Endothelial cell of umbilical vein (primary cell): ENCODE data around the gene LAPTM4A. TPM values are rescaled to one million over a fixed set of nuclear protein-coding genes. Genes with fewer than 3 reads are reported as not detected.

ENCODE experiments used
- BruUV-seq: library from RNA; stranded (reverse); fragments of 400-500 nt; replicated peaks from 2 replicates; lab custom pipeline; 2021; lab: Mats Ljungman, UMichigan
- CTCF ChIA-PET: fragments of 300-600, 350-600 bp; sonication (Branson Sonifier 250); formaldehyde crosslinking; loops from one replicate; lab custom pipeline; 2021; ENCODE audit warnings: antibody characterized with exemption, inconsistent platforms; lab: Charles Lee
- POLR2A ChIA-PET: fragments of 300-600, 350-600 bp; sonication (Branson Sonifier 250); formaldehyde crosslinking; loops from one replicate; lab custom pipeline; 2021; ENCODE audit warnings: antibody characterized with exemption, inconsistent platforms; lab: Charles Lee
- DNase-seq: peaks from one replicate; pipeline ENCODE4 v3.0.0-alpha.2; 2011; ENCODE audit warnings: low read depth, low spot score
- FAIRE-seq: peaks from 2 replicates; lab custom pipeline; 2011; peaks lifted over from hg19 to GRCh38; lab: Jason Lieb, UNC
- H2AFZ ChIP-seq: 2 replicates; pipeline ENCODE4 v1.6.0; 2012; ENCODE audit warnings: low read depth, low read length, control low read depth, inconsistent platforms
- H3K27ac ChIP-seq: 2 replicates; pipeline ENCODE4 v1.5.1; 2011; ENCODE audit warnings: low read depth, mild to moderate bottlenecking, control low read depth, low read length, moderate library complexity; ENCODE audit not compliant: insufficient read depth
- H3K27me3 ChIP-seq, 2 experiments: 2 replicates each; pipeline versions ENCODE4 v1.6.0 to v1.6.1; 2011; ENCODE audit warnings: low read length in 2 of 2, mixed read lengths in 1 of 2; ENCODE audit not compliant: control insufficient read depth in 2 of 2, insufficient read depth in 2 of 2
- H3K36me3 ChIP-seq, 2 experiments: 2 replicates in 1 of 2; 3 replicates in 1 of 2; pipeline ENCODE4 v1.5.1; 2011; ENCODE audit warnings: low read length in 2 of 2, mild to moderate bottlenecking in 1 of 2, moderate library complexity in 1 of 2; ENCODE audit not compliant: control insufficient read depth in 2 of 2, insufficient read depth in 2 of 2; ENCODE audit errors: extremely low read depth in 1 of 2
- H3K4me1 ChIP-seq: 3 replicates; pipeline ENCODE4 v1.5.1; 2011; ENCODE audit warnings: mild to moderate bottlenecking, low read length; ENCODE audit not compliant: control insufficient read depth, insufficient read depth; ENCODE audit errors: extremely low read depth
- H3K4me2 ChIP-seq: 2 replicates; pipeline ENCODE4 v1.6.1; 2011; ENCODE audit warnings: low read length, control low read depth, mixed read lengths; ENCODE audit not compliant: insufficient read depth
- H3K4me3 ChIP-seq, 3 experiments: fragments of 200-600 bp in 1 of 3; sonication (generic), shearing (Covaris generic) in 1 of 3; replicated peaks in 1 of 3; 2 replicates each; pipeline ENCODE4 v1.5.1; 2011 to 2016; ENCODE audit warnings: control low read depth in 3 of 3, low read length in 3 of 3, mild to moderate bottlenecking in 2 of 3, inconsistent platforms in 1 of 3, low read depth in 1 of 3, moderate library complexity in 1 of 3; ENCODE audit not compliant: insufficient read depth in 1 of 3
- H3K79me2 ChIP-seq: 2 replicates; pipeline ENCODE4 v1.6.0; 2012; ENCODE audit warnings: low read length, inconsistent platforms; ENCODE audit not compliant: control insufficient read depth, insufficient read depth
- H3K9ac ChIP-seq: replicated peaks from 2 replicates; pipeline ENCODE3; 2011; ENCODE audit warnings: low read length, control low read depth; ENCODE audit not compliant: insufficient read depth; ENCODE audit errors: extremely low read depth
- H3K9me1 ChIP-seq: replicated peaks from 3 replicates; pipeline ENCODE4 v1.6.0; 2011; ENCODE audit warnings: mild to moderate bottlenecking, low read length; ENCODE audit not compliant: control insufficient read depth, insufficient read depth; ENCODE audit errors: extremely low read depth
- H3K9me3 ChIP-seq: replicated peaks from 2 replicates; pipeline ENCODE4 v1.5.1; 2012; ENCODE audit warnings: low read length, inconsistent platforms; ENCODE audit not compliant: control insufficient read depth, insufficient read depth
- H4K20me1 ChIP-seq: replicated peaks from 2 replicates; pipeline ENCODE3; 2011; ENCODE audit warnings: mild to moderate bottlenecking, low read length; ENCODE audit not compliant: control insufficient read depth, insufficient read depth; ENCODE audit errors: extremely low read depth
- CTCF ChIP-seq, 2 donors: IDR thresholded peaks; 1 replicate in 1 of 2; 2 replicates in 1 of 2; pipeline ENCODE4 v1.5.1; 2011; ENCODE audit warnings: low read length in 2 of 2, mild to moderate bottlenecking in 2 of 2, moderate library complexity in 2 of 2, control low read depth in 1 of 2, inconsistent platforms in 1 of 2, low read depth in 1 of 2; ENCODE audit not compliant: insufficient read depth in 1 of 2; ENCODE audit errors: extremely low read depth in 1 of 2
- EZH2 ChIP-seq: IDR thresholded peaks from 2 replicates; pipeline ENCODE4 v1.6.1; 2012; ENCODE audit warnings: borderline replicate concordance, low read depth, mild to moderate bottlenecking, moderate library complexity, low read length, inconsistent platforms; ENCODE audit not compliant: severe bottlenecking
- FOS ChIP-seq: IDR thresholded peaks from 2 replicates; pipeline ENCODE4 v1.6.1; 2011; ENCODE audit warnings: mild to moderate bottlenecking, low read length, moderate library complexity, borderline replicate concordance; ENCODE audit not compliant: insufficient read depth
- GATA2 ChIP-seq: IDR thresholded peaks from 2 replicates; pipeline ENCODE4 v1.7.0; 2011; ENCODE audit warnings: low read depth, mild to moderate bottlenecking, moderate library complexity, mixed read lengths, low read length; ENCODE audit not compliant: insufficient read length, insufficient read depth
- JUN ChIP-seq: IDR thresholded peaks from 2 replicates; pipeline ENCODE4 v1.6.1; 2011; ENCODE audit warnings: borderline replicate concordance, low read depth; ENCODE audit not compliant: insufficient read length, insufficient read depth
- MAX ChIP-seq: IDR thresholded peaks from 2 replicates; pipeline ENCODE4 v1.6.1; 2011; ENCODE audit not compliant: insufficient read depth, insufficient read length
- MYC ChIP-seq: IDR thresholded peaks from one replicate; pipeline ENCODE4 v1.6.1; 2011; ENCODE audit warnings: mild to moderate bottlenecking, low read depth, low read length
- POLR2A ChIP-seq: IDR thresholded peaks from 2 replicates; pipeline ENCODE4 v1.6.1; 2012; ENCODE audit warnings: low read depth, mild to moderate bottlenecking, control low read depth, low read length
- POLR2AphosphoS5 ChIP-seq: IDR thresholded peaks from 2 replicates; pipeline ENCODE4 v1.6.1; 2012; ENCODE audit warnings: low read depth, mild to moderate bottlenecking, control low read depth, low read length, moderate library complexity; ENCODE audit not compliant: insufficient read depth
- dilution Hi-C: fragments of 300-500 bp; cut with MboI; formaldehyde crosslinking; loops from one replicate; pipeline ENCODE4 v1.15.0; 2019; ENCODE audit warnings: low sequenced_read_pairs; ENCODE audit not compliant: extremely low pct_ligation_motif_present
- intact Hi-C: fragments of 100-400 bp; cut with micrococcal nuclease; formaldehyde crosslinking; loops from one replicate; pipeline ENCODE4 v1.10.0; 2022
- polyA plus RNA-seq, 4 experiments: library from polyadenylated mRNA; depleted of rRNA in 3 of 4; stranded (reverse) in 3 of 4; unstranded in 1 of 4; fragments of >200 nt; gene quantifications; 2 replicates each; pipeline versions ENCODE4 v1.2.1 to v1.2.3, GENCODE V29; 2011 to 2012; ENCODE audit warnings: missing spikeins in 1 of 4
- total RNA-seq: library from RNA; stranded (reverse); gene quantifications from 2 replicates; pipeline ENCODE4 v1.2.3, GENCODE V29; 2021

The LAPTM4A gene
- total and polyA plus RNA-seq, 2 donors (not counting 3 experiments of a cell fraction or from before 2014, with no cell fraction given): 155 to 427 TPM

GRCh38 chr2:20080839-20081415 lies 29.5 kb upstream of the LAPTM4A start:
- intact Hi-C loops: no loop called here
- POLR2A ChIA-PET: no interaction called here
- no peaks in the 10 kb centered on the region for H3K4me1 ChIP-seq
- no peak overlapping the region for H3K4me2 ChIP-seq
- no peaks in the 10 kb centered on the region for H3K9me3 ChIP-seq
- no peak overlapping the region for H2AFZ ChIP-seq
- H3K79me2 ChIP-seq: no peaks in the 10 kb centered on the region
- peaks cover 6 to 8% of the 10 kb centered on the region in 2 experiments for H3K27me3 ChIP-seq
- CTCF ChIA-PET: interaction anchor here (1.9 kb wide), 1 partner anchor 65 kb away, joined by 5 read pairs; no protein-coding TSS in a partner anchor
- no peaks in the 10 kb centered on the region for H3K36me3 ChIP-seq
- DNase-seq (no peak), FAIRE-seq (no peak)
- H3K4me3 ChIP-seq: no peak overlapping the region
- no peak overlapping the region for H3K27ac ChIP-seq
- no peaks in the 10 kb centered on the region for H3K9me1 ChIP-seq
- no peak overlapping the region for H3K9ac ChIP-seq
- no TSS peak for BruUV-seq
- dilution Hi-C loops: no loop called here
- TF ChIP-seq CTCF (IDR thresholded peaks at IDR 0.05; ENCODE audit: extremely low read depth in 1 of 2, insufficient read depth in 1 of 2, low read depth in 1 of 2, low read length in 2 of 2) (no peak), JUN (no peak)
- no peaks in the 10 kb centered on the region for H4K20me1 ChIP-seq

GRCh38 chr2:20080428-20080827 lies 29.0 kb upstream of the LAPTM4A start:
- TF ChIP-seq MAX (no peak), GATA2 (no peak), MYC (no peak), FOS (no peak), JUN (no peak), POLR2A (no peak), POLR2AphosphoS5 (no peak), EZH2 (no peak), CTCF (IDR thresholded peaks at IDR 0.05; ENCODE audit: extremely low read depth in 1 of 2, insufficient read depth in 1 of 2, low read depth in 1 of 2, low read length in 2 of 2) (no peak)

More at GRCh38 chr2:20080428-20080827, 29.0 kb upstream of the LAPTM4A start:
- Histone ChIP-seq H3K27me3 (peaks cover 3 to 8% of the 10 kb centered on the region in 2 experiments), H3K4me3 (no peak overlapping the region), H3K27ac (no peak overlapping the region), H3K4me1 (no peaks in the 10 kb centered on the region), H4K20me1 (no peaks in the 10 kb centered on the region), H2AFZ (no peak overlapping the region), H3K9me3 (no peaks in the 10 kb centered on the region), H3K36me3 (no peaks in the 10 kb centered on the region), H3K9ac (no peak overlapping the region), H3K79me2 (no peaks in the 10 kb centered on the region), H3K9me1 (no peaks in the 10 kb centered on the region), H3K4me2 (no peak overlapping the region)
- FAIRE-seq (no peak), DNase-seq (no peak)
- no TSS peak for BruUV-seq
- dilution Hi-C loops: no loop called here
- intact Hi-C loops: no loop called here
- POLR2A ChIA-PET: no interaction called here
- CTCF ChIA-PET: interaction anchor here (1.9 kb wide), 1 partner anchor 65 kb away, joined by 5 read pairs; no protein-coding TSS in a partner anchor
